GM12878 (cell line): ENCODE data around the gene CSF1R. TPM values are rescaled to one million over a fixed set of nuclear protein-coding genes. Genes with fewer than 3 reads are reported as not detected.

Experiments
- ATAC-seq: fragments of 200-7000 bp; cut with Tn5 transposase; 3 replicates; pipeline ENCODE4 v1.9.1; 2020; ENCODE audit warnings: mild to moderate bottlenecking, moderate library complexity
- BruUV-seq: library from RNA; stranded (reverse); fragments of 400-500 nt; replicated peaks from 2 replicates; lab custom pipeline; 2021; lab: Mats Ljungman, UMichigan
- CTCF ChIA-PET: fragments of 300-600 bp; sonication (Branson Sonifier 250); formaldehyde crosslinking; extraction: SDS; loops from one replicate; lab custom pipeline; 2021; ENCODE audit warnings: inconsistent platforms; lab: Yijun Ruan, JAX
- POLR2A ChIA-PET: fragments of 350-600 bp; formaldehyde crosslinking; extraction: SDS; loops from one replicate; lab custom pipeline; 2021; ENCODE audit warnings: inconsistent platforms; lab: Charles Lee
- RAD21 ChIA-PET: fragments of 300-600 bp; sonication (Branson Sonifier 250); formaldehyde crosslinking; loops from one replicate; lab custom pipeline; 2023; ENCODE audit warnings: antibody characterized with exemption; ENCODE audit not compliant: unreplicated experiment; lab: Charles Lee
- SMC1A ChIA-PET: fragments of 300-600 bp; sonication (Branson Sonifier 250); formaldehyde crosslinking; loops from one replicate; lab custom pipeline; 2023; ENCODE audit not compliant: unreplicated experiment, uncharacterized antibody; lab: Charles Lee
- DNase-seq: peaks from one replicate; pipeline ENCODE4 v3.0.0-alpha.2; 2011; ENCODE audit warnings: low read depth, low spot score
- FAIRE-seq: peaks from 3 replicates; lab custom pipeline; 2011; peaks lifted over from hg19 to GRCh38; lab: Jason Lieb, UNC
- H2AFZ ChIP-seq: 2 replicates; pipeline ENCODE4 v1.6.0; 2011; ENCODE audit warnings: low read depth, low read length, control low read depth; ENCODE audit not compliant: control insufficient read depth
- H3K27ac ChIP-seq: 2 replicates; pipeline ENCODE4 v1.5.1; 2011; ENCODE audit warnings: control low read depth; ENCODE audit not compliant: control insufficient read depth, insufficient read depth
- H3K27me3 ChIP-seq, 2 experiments: replicated peaks in 1 of 2; 2 replicates each; pipeline versions ENCODE4 v1.6.0 to v1.6.1; 2011; ENCODE audit warnings: low read length in 1 of 2; ENCODE audit not compliant: control insufficient read depth in 2 of 2, insufficient read depth in 2 of 2
- H3K36me3 ChIP-seq, 2 experiments: 2 replicates each; pipeline ENCODE4 v1.5.1; 2011; ENCODE audit warnings: low read length in 1 of 2; ENCODE audit not compliant: control insufficient read depth in 2 of 2, insufficient read depth in 2 of 2
- H3K4me1 ChIP-seq: 2 replicates; pipeline ENCODE4 v1.6.1; 2011; ENCODE audit warnings: mild to moderate bottlenecking, low read length, moderate library complexity, mixed read lengths; ENCODE audit not compliant: control insufficient read depth, insufficient read depth
- H3K4me2 ChIP-seq: 2 replicates; pipeline ENCODE4 v1.6.0; 2011; ENCODE audit warnings: control low read depth; ENCODE audit not compliant: control insufficient read depth, insufficient read depth
- H3K4me3 ChIP-seq: fragments of 200-600 bp; sonication (generic); 2 replicates; pipeline ENCODE4 v1.5.1; 2016
- H3K79me2 ChIP-seq: 2 replicates; pipeline ENCODE4 v1.6.0; 2011; ENCODE audit warnings: low read length; ENCODE audit not compliant: control insufficient read depth, insufficient read depth
- H3K9ac ChIP-seq: 2 replicates; pipeline ENCODE4 v1.8.0; 2011; ENCODE audit warnings: low read length, control low read depth, mixed read lengths; ENCODE audit not compliant: control insufficient read depth, insufficient read depth
- H3K9me3 ChIP-seq: replicated peaks from 3 replicates; pipeline ENCODE4 v1.5.1; 2011; ENCODE audit warnings: mild to moderate bottlenecking, low read length; ENCODE audit not compliant: control insufficient read depth, insufficient read depth
- H4K20me1 ChIP-seq: 2 replicates; pipeline ENCODE4 v1.6.0; 2011; ENCODE audit not compliant: control insufficient read depth, insufficient read depth
- ETV6 ChIP-seq, 2 experiments: fragments of 450-650 bp in 1 of 2; IDR thresholded peaks in 1 of 2; conservative IDR thresholded peaks in 1 of 2; 2 replicates each; pipeline ENCODE4 v1.6.1; 2014; ENCODE audit warnings: antibody characterized with exemption in 1 of 2, borderline replicate concordance in 1 of 2, low read depth in 1 of 2, mild to moderate bottlenecking in 1 of 2, moderate library complexity in 1 of 2
- RAD21 ChIP-seq: IDR thresholded peaks from 2 replicates; pipeline ENCODE4 v1.6.1; 2011; ENCODE audit warnings: mild to moderate bottlenecking, low read depth, low read length, moderate library complexity; ENCODE audit not compliant: insufficient read depth
- REST ChIP-seq: IDR thresholded peaks from 2 replicates; pipeline ENCODE4 v1.6.1; 2012; ENCODE audit warnings: mild to moderate bottlenecking, low read depth, low read length
- SMC3 ChIP-seq: IDR thresholded peaks from 2 replicates; pipeline ENCODE4 v1.6.1; 2011; ENCODE audit warnings: low read length, improper control_type of control experiment, borderline replicate concordance
- ZBTB4 ChIP-seq: fragments of 450-650 bp; formaldehyde crosslinking; IDR thresholded peaks from 2 replicates; pipeline ENCODE4 v1.4.0; 2022; ENCODE audit warnings: mild to moderate bottlenecking, moderate library complexity
- WGBS: methylation state at CpG from one replicate; pipeline ENCODE4 v1.1.6; 2016; ENCODE audit warnings: low lambda C conversion rate; ENCODE audit not compliant: insufficient replicate concordance, insufficient coverage; ENCODE audit errors: missing lambda C conversion rate; 5-methylcytosine and 5-hydroxymethylcytosine counted together
- in situ Hi-C: fragments of 300-500 bp; cut with MboI; formaldehyde crosslinking; loops from 9 replicates; pipeline ENCODE4 v1.14.3; 2018; ENCODE audit warnings: mixed read lengths
- intact Hi-C: fragments of 100-400 bp; cut with micrococcal nuclease; formaldehyde crosslinking; loops from one replicate; pipeline ENCODE4 v1.14.2; 2022; ENCODE audit not compliant: unreplicated experiment
- polyA plus RNA-seq, 11 experiments: library from polyadenylated mRNA; depleted of rRNA in 4 of 11; unstranded in 6 of 11; stranded (reverse) in 5 of 11; fragments of >200 nt; fragmentation: Nextera tagmentation in 4 of 11; fragmentation: Illumina TruSeq in 1 of 11; extraction: Ambion mirVana in 4 of 11; extraction: Trizol in 1 of 11; gene quantifications; 1 replicate in 1 of 11; 2 replicates in 10 of 11; pipeline versions ENCODE4 v1.2.1 to v1.2.3, GENCODE V29; 2011 to 2016; ENCODE audit warnings: inconsistent platforms in 2 of 11, missing spikeins in 2 of 11, low read depth in 1 of 11
- total RNA-seq, 4 experiments: library from RNA; depleted of rRNA in 3 of 4; stranded (reverse); fragments of >200 nt in 3 of 4; fragmentation: Illumina TruSeq in 1 of 4; extraction: Trizol in 1 of 4; gene quantifications; 2 replicates each; pipeline versions ENCODE4 v1.2.1 to v1.2.3, GENCODE V29; 2013 to 2021
- TF ChIP-seq, protein P1 (sequence below): IDR thresholded peaks from 2 replicates; pipeline ENCODE4 v1.6.1; 2012; ENCODE audit warnings: low read depth, low read length, improper control_type of control experiment
- TF ChIP-seq, protein P2 (sequence below): fragments of 450-650 bp; conservative IDR thresholded peaks from 2 replicates; pipeline ENCODE4 v1.6.1; 2017; ENCODE audit warnings: mild to moderate bottlenecking, moderate library complexity

CSF1R gene
- total and polyA plus RNA-seq, 10 of the 15 experiments (the other 5 are each of a cell fraction or from before 2014, with no cell fraction given) = 0.35 to 3.6 (median 1.2) TPM

- no peaks in the 10 kb centered on the region for H3K79me2 ChIP-seq
- H3K4me1 ChIP-seq = peaks cover 5% of the 10 kb centered on the region; the same call in 1 of the 2 replicates
- H2AFZ ChIP-seq = no peak overlapping the region
- no peak for FAIRE-seq
- SMC1A ChIA-PET = interaction anchor here (0.6 kb wide), 1 partner anchor 384 kb away, joined by 3 read pairs; no protein-coding TSS in a partner anchor
- no peak overlapping the region for H3K4me2 ChIP-seq
- RAD21 ChIA-PET = no interaction called here
- intact Hi-C loops = no loop called here
- CTCF ChIA-PET = no interaction called here
- no TSS peak for BruUV-seq
- H3K9me3 ChIP-seq = no peaks in the 10 kb centered on the region
- peaks cover 8 to 23% of the 10 kb centered on the region in 2 experiments; a peak in 3 of 4 replicates for H3K36me3 ChIP-seq
- POLR2A ChIA-PET = no interaction called here
- H3K4me3 ChIP-seq = no peak overlapping the region
- WGBS = 87% methylated on average over 8 of the region's 8 CpGs
- DNase-seq = no peak
- no peak overlapping the region for H3K9ac ChIP-seq
- no peak for TF ChIP-seq REST
- no peaks in the 10 kb centered on the region for H3K27me3 ChIP-seq
- no peak for ATAC-seq
- in situ Hi-C loops = no loop called here
- no peaks in the 10 kb centered on the region for H4K20me1 ChIP-seq
- H3K27ac ChIP-seq = no peak overlapping the region
These were observed 29.3 kb downstream of the CSF1R start for GRCh38 chr5:150057052-150057451.

GRCh38 chr5:150056075-150056443 is 30.3 kb downstream of the CSF1R start:
- ATAC-seq (no peak; the same call in 2 of the 3 replicates), DNase-seq (no peak), FAIRE-seq (no peak)
- Histone ChIP-seq H2AFZ (no peak overlapping the region), H4K20me1 (no peaks in the 10 kb centered on the region), H3K36me3 (peaks cover 8 to 30% of the 10 kb centered on the region in 2 experiments; a peak in 3 of 4 replicates), H3K4me1 (peaks cover 5% of the 10 kb centered on the region; the same call in 1 of the 2 replicates), H3K9ac (no peak overlapping the region), H3K27ac (no peak overlapping the region), H3K27me3 (no peaks in the 10 kb centered on the region), H3K79me2 (no peaks in the 10 kb centered on the region), H3K9me3 (no peaks in the 10 kb centered on the region), H3K4me3 (no peak overlapping the region), H3K4me2 (no peak overlapping the region)
- SMC1A ChIA-PET = no interaction called here
- POLR2A ChIA-PET = no interaction called here
- 96% methylated on average over 9 of the region's 9 CpGs for WGBS
- CTCF ChIA-PET = no interaction called here
- intact Hi-C loops (no loop called here), in situ Hi-C loops (no loop called here)
- BruUV-seq = no TSS peak
- RAD21 ChIA-PET = no interaction called here
- TF ChIP-seq SMC3 = no peak
- TF ChIP-seq, protein P1, sequence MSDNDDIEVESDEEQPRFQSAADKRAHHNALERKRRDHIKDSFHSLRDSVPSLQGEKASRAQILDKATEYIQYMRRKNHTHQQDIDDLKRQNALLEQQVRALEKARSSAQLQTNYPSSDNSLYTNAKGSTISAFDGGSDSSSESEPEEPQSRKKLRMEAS = no peak
- no peak for TF ChIP-seq RAD21
- TF ChIP-seq, protein P2, sequence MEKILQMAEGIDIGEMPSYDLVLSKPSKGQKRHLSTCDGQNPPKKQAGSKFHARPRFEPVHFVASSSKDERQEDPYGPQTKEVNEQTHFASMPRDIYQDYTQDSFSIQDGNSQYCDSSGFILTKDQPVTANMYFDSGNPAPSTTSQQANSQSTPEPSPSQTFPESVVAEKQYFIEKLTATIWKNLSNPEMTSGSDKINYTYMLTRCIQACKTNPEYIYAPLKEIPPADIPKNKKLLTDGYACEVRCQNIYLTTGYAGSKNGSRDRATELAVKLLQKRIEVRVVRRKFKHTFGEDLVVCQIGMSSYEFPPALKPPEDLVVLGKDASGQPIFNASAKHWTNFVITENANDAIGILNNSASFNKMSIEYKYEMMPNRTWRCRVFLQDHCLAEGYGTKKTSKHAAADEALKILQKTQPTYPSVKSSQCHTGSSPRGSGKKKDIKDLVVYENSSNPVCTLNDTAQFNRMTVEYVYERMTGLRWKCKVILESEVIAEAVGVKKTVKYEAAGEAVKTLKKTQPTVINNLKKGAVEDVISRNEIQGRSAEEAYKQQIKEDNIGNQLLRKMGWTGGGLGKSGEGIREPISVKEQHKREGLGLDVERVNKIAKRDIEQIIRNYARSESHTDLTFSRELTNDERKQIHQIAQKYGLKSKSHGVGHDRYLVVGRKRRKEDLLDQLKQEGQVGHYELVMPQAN = no peak
- no peak for TF ChIP-seq ZBTB4 (CRISPR knock-in tag)
- no peak for TF ChIP-seq ETV6 (conservative IDR thresholded peaks at IDR 0.05 in 1 of 2, IDR thresholded peaks at IDR 0.05 in 1 of 2; ENCODE audit: borderline replicate concordance in 1 of 2, low read depth in 1 of 2)
